GM18870 (cell line): Measurements from ENCODE around the gene PBX2.
"Not testable (repeated sequence)": the region's sequence is repeated elsewhere in the genome, so short reads cannot be mapped to it uniquely, and the experiment has no call there.

Experiments
- ATAC-seq: cut with Tn5 transposase; IDR thresholded peaks from one replicate; pipeline ENCODE4 v1.9.1; 2021; ENCODE audit warnings: moderate library complexity; ENCODE audit not compliant: unreplicated experiment

PBX2 gene

DNA sequence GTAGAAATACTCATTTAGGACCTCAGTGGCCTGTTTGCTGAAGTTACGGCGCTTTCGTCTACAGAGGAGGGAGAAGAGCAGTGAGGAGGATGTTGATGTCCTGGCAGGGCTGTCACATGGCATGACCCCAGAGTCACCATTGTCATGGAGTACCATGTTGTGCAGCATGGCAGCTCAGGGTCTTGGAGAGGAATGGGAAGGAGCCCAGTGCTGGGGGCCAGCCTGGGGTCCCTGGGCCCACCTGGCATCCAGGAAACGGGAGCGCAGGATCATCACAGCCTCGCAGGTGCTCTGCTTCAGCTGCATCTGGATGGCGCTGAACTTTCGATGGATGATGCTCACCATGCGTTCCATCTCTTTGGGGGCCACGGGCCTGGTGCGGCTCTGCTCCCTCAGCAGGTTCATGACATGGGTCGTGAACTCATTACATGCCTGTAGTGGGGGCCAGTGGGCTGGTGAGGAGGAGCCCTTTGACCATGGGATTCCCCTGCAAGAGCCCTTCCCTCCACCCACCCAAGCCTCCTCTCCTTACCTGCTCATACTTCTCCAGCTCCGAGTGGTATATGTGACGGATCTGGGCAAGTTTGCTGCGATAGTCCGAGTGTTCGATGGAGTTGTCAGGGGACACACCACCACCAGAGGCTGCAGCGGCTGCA lies 2.1 kb downstream of the PBX2 start:
- ATAC-seq, result not testable (repeated sequence)

GRCh38 chr6:32187009-32187709 lies 2.8 kb downstream of the PBX2 start:
- ATAC-seq, result no peak

DNA sequence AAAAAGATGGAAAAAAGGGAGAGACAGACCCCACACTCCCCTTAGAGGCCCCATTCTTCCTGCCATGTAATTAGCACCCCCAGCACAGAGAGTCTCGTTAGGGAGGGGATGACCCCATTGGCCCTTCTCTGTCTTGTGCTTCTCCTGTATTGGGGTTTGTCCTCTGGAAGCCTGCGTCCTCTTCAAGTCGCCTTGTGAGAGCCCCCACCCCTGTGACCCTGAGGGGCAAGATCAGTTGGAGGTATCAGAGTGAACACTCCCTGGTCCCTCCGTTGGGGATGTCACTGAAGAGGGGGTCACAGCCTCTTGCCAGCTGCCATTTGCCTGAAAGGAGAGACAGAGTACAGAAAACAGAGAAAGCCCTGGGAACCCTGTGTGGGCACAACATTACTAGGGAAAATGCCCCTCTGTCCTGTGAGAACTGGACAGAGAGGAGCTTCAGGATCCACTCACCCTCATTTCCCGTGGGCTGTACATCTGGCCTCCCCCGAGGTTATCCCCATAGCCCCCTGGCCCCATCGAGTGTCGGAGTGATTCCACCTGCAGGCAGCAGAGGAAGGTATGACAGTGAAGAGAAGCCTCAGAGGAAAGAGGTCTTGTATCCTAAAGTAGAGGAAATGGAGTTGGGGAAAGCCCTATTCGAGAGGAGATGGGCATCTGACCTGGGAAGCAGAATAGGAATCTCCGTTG lies 3.7 kb downstream of the PBX2 start:
- ATAC-seq, result not testable (repeated sequence)

- ATAC-seq, result not testable (repeated sequence)
These were observed 4.3 kb downstream of the PBX2 start for GRCh38 chr6:32185681-32186131.

- no peak for ATAC-seq
These were observed 5.8 kb downstream of the PBX2 start, which contains the start of gene AGER for GRCh38 chr6:32184084-32184640. TSS of gene AGER (minus strand) at chr6:32184253. CDS start at chr6:32184222, 31 bp downstream.

DNA sequence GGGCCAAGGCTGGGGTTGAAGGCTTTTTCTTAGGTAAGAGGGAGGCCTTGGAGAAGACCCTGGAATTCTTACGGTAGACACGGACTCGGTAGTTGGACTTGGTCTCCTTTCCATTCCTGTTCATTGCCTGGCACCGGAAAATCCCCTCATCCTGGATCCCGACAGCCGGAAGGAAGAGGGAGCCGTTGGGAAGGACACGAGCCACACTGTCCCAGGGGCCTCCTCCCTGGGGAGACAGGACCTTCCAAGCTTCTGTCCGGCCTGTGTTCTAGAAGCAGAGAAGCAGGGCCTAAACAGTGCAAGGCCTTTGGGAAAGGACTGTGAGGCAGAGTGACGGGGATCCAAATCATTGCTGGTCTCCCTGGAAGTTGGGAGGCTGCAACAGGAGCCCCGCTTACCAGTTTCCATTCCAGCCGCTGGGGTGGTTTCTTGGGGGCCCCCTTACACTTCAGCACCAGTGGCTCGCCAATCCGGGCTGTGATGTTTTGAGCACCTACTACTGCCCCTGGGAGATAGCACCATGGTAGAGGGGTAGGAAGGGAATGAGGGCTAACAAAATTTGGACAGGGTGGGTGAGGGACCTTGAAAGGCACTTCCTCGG lies 6.4 kb downstream of the PBX2 start:
- ATAC-seq, result no peak

- ATAC-seq, result no peak
These were observed 7.0 kb downstream of the PBX2 start for GRCh38 chr6:32183030-32183429.

- no peak for ATAC-seq
These were observed 7.4 kb downstream of the PBX2 start for GRCh38 chr6:32182555-32182981.

- no peak for ATAC-seq
These were observed 8.0 kb downstream of the PBX2 start for GRCh38 chr6:32181915-32182529.

- no peak for ATAC-seq
These were observed 8.8 kb downstream of the PBX2 start for GRCh38 chr6:32181148-32181702.

DNA sequence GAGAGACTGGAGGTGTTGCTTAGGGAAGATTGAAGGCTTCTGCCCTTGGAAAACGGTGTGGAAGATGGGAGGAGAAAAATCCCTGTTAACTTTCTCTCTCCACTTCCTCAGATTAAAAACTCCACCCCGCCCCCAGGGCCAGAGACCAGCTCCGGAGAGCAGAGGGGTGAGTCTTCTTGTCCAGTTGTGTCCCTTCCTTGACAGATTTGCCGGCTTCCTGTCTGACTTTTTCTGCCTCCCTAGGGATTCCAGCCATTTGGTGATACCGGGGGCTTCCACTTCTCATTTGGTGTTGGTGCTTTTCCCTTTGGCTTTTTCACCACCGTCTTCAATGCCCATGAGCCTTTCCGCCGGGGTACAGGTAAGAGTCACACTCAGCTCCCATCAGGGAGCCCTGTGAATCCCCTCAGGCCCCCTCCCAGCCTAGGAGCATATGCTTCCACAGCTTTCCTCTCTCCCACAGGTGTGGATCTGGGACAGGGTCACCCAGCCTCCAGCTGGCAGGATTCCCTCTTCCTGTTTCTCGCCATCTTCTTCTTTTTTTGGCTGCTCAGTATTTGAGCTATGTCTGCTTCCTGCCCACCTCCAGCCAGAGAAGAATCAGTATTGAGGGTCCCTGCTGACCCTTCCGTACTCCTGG lies 10.1 kb downstream of the PBX2 start:
- no peak for ATAC-seq

- ATAC-seq, result no peak
These were observed 11.2 kb downstream of the PBX2 start for GRCh38 chr6:32178547-32179440.

GRCh38 chr6:32177788-32178546 lies 12.0 kb downstream of the PBX2 start, which contains the start of gene RNF5:
TSS of gene RNF5 (plus strand) at chr6:32178405. CDS start at chr6:32178512, 107 bp downstream.
- ATAC-seq, result peak; percentile 85

DNA sequence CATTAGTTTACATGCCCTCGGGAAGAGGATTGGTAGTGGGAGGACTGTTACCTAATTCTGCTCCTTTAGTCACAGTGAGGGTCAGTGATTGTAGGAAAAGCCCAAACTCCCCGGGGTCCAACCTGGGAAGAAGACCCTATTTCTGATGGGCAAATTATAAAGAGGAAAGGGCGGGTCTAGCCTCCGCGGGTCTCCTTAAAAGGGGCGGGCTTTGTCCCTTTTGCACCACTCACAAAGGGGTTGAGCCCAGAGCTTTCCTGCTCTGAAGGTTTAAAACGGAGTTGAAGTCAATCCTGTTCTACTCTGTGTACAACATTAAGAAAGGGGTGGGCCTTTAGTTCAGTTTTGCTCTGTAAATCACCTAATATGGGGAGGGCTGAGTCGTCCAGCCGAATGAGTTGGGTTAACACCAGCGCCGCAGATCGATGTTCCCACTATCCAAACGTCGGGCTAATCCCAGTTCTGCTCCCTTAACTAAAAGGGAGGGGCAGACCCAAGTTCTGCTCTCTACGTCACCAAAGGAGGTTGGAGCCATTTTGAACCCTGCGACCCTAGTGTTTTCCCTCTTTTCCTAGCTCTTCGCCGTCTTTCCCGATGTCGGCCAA lies 12.7 kb downstream of the PBX2 start:
- no peak for ATAC-seq

GRCh38 chr6:32176476-32177182 lies 13.4 kb downstream of the PBX2 start:
- no peak for ATAC-seq

- no peak for ATAC-seq
These were observed 14.1 kb downstream of the PBX2 start, which contains the start of gene AGPAT1 for GRCh38 chr6:32175711-32176475. TSS of gene AGPAT1 (minus strand) at chr6:32176084. CDS start at chr6:32171496, 4,588 bp downstream.
